ENCODE measurements around the gene FAF1.

FAF1 gene

DNA sequence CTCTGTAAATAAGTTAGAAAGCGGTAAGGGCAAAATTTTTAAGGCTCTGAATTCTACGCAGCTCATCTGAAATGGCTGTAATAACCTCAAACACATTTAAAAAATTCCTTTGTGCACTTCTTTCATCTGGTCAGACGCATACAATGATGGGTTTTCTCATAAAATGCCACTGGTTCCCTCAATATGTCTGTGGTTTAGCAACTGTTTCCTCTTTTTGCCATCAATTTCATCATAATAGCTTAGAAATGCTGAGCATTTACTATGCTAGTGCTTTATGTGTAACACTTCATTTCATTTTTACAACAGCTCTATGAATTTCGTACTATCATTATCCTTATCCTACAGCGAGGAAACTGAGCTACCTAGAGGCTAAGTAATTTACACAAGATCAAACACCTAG, 501.6 kb downstream of the FAF1 start:
- TF ChIP-seq, protein P1, sequence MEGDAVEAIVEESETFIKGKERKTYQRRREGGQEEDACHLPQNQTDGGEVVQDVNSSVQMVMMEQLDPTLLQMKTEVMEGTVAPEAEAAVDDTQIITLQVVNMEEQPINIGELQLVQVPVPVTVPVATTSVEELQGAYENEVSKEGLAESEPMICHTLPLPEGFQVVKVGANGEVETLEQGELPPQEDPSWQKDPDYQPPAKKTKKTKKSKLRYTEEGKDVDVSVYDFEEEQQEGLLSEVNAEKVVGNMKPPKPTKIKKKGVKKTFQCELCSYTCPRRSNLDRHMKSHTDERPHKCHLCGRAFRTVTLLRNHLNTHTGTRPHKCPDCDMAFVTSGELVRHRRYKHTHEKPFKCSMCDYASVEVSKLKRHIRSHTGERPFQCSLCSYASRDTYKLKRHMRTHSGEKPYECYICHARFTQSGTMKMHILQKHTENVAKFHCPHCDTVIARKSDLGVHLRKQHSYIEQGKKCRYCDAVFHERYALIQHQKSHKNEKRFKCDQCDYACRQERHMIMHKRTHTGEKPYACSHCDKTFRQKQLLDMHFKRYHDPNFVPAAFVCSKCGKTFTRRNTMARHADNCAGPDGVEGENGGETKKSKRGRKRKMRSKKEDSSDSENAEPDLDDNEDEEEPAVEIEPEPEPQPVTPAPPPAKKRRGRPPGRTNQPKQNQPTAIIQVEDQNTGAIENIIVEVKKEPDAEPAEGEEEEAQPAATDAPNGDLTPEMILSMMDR (IDR thresholded peaks at IDR 0.05) = no peak

DNA sequence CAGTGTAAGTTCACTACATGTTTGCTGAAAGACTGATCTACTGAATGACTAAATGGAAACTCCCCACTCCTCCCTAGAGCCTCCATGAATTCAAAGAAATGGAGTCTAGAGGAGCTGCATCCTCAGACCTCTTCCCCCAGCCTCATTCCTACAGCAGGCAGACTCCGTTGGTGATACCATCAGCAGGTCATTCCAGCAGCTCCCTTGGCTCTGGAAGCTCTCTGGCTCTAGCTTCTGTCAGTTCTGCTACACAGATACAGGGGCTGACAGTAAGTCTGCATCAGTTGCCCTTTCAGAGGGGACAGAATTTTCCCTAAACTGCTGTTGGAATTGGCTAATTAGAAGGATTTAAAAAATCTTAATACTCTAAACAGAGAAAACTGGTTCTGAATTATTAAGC, 505.2 kb downstream of the FAF1 start:
- TF ChIP-seq, protein P1 (IDR thresholded peaks at IDR 0.05) = no peak

DNA sequence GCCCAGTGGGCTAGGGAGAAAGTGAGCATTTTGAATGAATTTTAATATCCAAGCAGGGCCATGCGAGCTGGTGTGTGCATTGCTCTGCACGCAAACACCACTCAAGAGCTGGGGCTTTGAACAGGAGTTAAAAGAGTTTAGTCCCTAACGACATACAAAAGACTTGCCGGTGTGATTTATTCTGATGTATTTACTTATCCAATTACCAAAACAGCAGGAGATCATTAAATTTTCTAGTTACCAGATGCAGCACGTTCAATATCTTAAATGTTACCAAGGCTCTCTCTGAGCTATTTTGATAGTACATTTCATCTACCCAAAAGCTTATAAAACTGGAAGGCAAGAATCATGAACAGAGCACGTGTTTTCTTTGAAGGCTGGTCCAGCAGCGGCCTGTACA, 506.8 kb downstream of the FAF1 start:
- TF ChIP-seq, protein P1 (IDR thresholded peaks at IDR 0.05) = no peak

DNA sequence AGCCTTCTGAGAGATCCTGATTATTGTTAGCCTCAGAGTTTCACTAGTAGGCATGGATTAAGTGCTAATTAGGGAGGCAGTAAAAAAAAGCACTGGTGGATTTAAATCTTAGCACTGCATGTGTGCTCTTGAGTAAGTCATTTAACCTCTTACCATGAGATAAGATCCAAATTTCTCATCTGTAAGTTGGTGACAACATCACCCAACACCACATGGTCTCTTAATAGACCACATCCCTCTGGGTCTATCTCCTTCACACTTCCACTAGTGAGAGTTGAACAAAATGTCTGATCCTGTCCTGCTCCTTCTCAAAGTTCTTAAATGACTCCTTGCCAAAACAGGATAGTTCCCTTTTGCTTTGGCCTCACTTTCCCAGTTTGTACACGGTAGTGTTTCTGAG, 507.4 kb downstream of the FAF1 start:
- TF ChIP-seq, protein P1 (IDR thresholded peaks at IDR 0.05) = no peak

DNA sequence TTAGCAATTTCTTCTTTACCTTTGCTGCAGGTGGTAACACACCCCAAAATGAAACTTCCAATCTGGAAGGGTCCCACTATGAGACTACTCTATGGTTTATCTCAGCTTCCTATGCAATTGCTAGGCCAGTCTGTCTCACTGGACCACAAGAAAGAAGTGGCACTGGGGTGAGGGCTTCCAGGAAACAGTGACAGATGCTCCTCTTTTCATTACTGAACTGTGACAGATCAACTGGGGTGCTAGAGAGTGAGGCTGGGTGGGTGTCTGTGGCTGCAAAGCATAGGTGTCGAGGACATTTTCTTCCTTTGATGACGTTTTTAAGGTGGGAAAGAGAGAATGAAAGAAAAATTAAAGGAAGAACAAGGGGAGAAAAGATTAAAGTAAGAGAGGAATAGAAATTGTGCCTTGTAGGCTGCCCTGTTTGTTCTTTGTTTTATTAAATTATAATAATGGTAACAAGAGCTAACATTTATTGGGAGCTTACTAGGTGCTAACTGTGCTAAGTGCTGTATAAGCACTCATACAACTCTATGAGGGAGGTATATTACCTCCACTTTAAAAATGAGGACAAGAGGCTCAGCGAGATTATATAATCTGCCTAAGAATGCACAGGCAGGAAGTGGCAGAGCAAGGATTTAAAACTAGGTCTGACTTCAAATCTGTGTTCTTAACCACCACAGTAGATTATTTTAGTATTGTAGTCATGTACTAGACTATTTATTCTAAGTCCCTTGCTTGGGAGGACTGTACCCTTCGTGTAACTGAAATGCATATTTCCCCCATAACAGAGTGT, 509.0 kb downstream of the FAF1 start:
- TF ChIP-seq, protein P1 (IDR thresholded peaks at IDR 0.05) = no peak

DNA sequence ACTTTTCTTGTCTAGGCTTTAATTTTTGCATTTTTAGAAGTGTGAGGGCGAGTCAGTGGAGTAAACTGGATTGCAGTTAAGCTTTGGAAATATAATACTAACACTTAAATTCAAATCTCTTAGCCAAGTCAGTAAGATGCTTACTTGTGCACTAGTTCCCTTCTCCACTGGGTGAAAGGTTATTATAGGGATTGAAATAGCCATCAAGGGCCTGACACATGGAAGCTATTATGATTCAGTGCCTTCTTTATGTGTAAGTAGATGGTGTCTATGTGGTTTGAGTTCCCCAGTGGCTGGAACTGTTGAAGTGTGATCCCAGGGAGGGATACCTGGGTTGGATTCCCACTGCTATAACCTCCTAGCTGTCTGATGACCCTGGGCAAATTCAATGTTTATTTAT, 512.1 kb downstream of the FAF1 start:
- TF ChIP-seq, protein P1 (IDR thresholded peaks at IDR 0.05) = no peak

DNA sequence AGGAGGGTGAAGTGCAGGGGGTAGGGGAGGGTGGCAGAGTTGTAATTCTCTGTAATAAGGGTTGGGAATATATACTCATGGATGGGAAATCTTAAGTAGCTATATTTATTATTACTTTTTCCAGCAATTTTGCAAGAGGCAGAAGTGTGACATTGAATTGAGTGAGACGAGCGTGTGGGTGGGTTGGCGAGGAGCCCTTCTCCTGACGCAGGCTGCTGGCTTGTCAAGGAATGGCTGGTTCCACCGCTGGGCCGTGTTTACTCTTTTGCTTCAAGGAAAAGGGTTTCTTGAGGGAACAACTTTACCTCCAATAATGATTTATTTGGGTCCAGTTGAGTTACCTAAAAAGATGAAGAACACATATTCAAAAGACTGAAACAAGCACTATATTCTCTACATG, 518.9 kb downstream of the FAF1 start:
- TF ChIP-seq, protein P1 (IDR thresholded peaks at IDR 0.05) = no peak

DNA sequence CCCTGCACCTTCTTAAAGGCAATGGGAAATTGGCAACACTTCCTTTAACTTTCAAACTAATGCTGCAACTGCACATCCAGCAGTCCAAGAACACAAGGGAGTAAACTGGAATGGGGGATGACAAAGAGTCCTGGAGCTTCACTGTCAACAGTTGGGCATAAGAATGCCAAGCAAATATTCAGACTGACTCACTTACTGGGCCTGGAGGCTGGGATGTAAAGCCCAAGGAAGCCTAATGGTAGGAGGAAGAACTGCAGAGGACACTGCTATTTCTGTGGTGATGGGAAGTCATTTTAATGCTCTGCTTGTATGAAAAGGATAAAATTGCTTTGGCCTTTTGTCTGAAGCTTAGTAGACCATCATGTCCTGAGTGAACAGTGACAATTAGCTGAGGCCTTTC, 521.1 kb downstream of the FAF1 start:
- TF ChIP-seq, protein P1 (IDR thresholded peaks at IDR 0.05) = no peak
